Breast epithelium (tissue), 4 donors: ENCODE measurements around the gene CER1. TPM values are rescaled to one million over a fixed set of nuclear protein-coding genes. Genes with fewer than 3 reads are reported as not detected.

Experiments used
- DNase-seq, 2 donors: peaks; one replicate each; pipeline ENCODE4 v3.0.0-alpha.2; 2019; ENCODE audit warnings: low spot score in 2 of 2
- H3K27ac ChIP-seq, 2 donors: fragments of 200-600 bp; sonication (generic) in 1 of 2; one replicate each; pipeline ENCODE4 v1.5.1; 2016 to 2019; ENCODE audit warnings: mild to moderate bottlenecking in 1 of 2
- H3K27me3 ChIP-seq, 2 donors: fragments of 200-600 bp; sonication (generic) in 1 of 2; one replicate each; pipeline versions ENCODE4 v1.5.1 to v1.6.0; 2017 to 2019; ENCODE audit warnings: control low read depth in 1 of 2, mild to moderate bottlenecking in 1 of 2
- H3K36me3 ChIP-seq: fragments of 200-600 bp; one replicate; pipeline ENCODE4 v1.5.1; 2019
- H3K4me1 ChIP-seq, 2 donors: fragments of 200-600 bp; sonication (generic); one replicate each; pipeline ENCODE4 v1.5.1; 2016 to 2019; ENCODE audit warnings: control low read depth in 1 of 2
- H3K4me3 ChIP-seq, 3 donors: fragments of 200-600 bp; sonication (generic); 1 replicate in 2 of 3; 2 replicates in 1 of 3; pipeline ENCODE4 v1.5.1; 2016 to 2019; ENCODE audit warnings: mild to moderate bottlenecking in 3 of 3, moderate library complexity in 2 of 3
- H3K9me3 ChIP-seq, 2 donors: fragments of 200-600 bp; sonication (generic) in 1 of 2; one replicate each; pipeline ENCODE4 v1.5.1; 2016 to 2019; ENCODE audit warnings: control low read depth in 1 of 2
- POLR2A ChIP-seq: fragments of 450-650 bp; IDR thresholded peaks from one replicate; pipeline ENCODE4 v1.6.1; 2016; ENCODE audit warnings: antibody characterized with exemption, mild to moderate bottlenecking, moderate library complexity
- POLR2AphosphoS5 ChIP-seq, 3 donors: sonication (generic); formaldehyde crosslinking; IDR thresholded peaks; one replicate each; pipeline ENCODE4 v1.6.1; 2017; ENCODE audit warnings: antibody characterized with exemption in 3 of 3
- intact Hi-C: fragments of 100-400 bp; cut with DNase I; formaldehyde crosslinking; loops from one replicate; pipeline ENCODE4 v1.15.1; 2023; ENCODE audit warnings: low total_unique reads
- total RNA-seq, 3 donors: library from RNA; depleted of rRNA; stranded (reverse); fragments of >200 nt; gene quantifications; one replicate each; pipeline ENCODE4 v1.1.0, GENCODE V29; 2016
- TF ChIP-seq, protein P1 (sequence below), 3 donors: fragments of 450-650 bp; IDR thresholded peaks; one replicate each; pipeline ENCODE4 v1.5.1; 2016 to 2017; ENCODE audit warnings: antibody characterized with exemption in 3 of 3, mild to moderate bottlenecking in 3 of 3, moderate library complexity in 3 of 3

The CER1 gene
- total RNA-seq, 3 donors from 2014 or later: not detected

DNA sequence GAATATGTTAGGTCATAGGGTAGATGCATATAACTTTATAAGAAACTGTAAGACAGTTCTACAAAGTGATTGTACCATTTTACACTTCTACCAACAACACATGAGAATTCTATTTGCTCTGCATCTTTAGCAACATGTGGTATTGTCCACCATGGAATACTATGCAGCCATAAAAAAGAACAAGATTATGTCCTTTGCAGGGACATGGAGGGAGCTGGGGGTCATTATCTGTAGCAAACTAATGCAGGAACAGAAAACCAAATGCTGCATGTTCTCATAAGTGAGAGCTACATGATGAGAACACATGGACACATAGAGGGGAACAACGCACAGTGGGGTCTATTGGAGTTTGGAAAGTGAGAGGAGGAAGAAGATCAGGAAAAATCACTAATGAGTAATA lies 22.2 kb upstream of the CER1 start:
- no peak for TF ChIP-seq POLR2A
- TF ChIP-seq, protein P1, sequence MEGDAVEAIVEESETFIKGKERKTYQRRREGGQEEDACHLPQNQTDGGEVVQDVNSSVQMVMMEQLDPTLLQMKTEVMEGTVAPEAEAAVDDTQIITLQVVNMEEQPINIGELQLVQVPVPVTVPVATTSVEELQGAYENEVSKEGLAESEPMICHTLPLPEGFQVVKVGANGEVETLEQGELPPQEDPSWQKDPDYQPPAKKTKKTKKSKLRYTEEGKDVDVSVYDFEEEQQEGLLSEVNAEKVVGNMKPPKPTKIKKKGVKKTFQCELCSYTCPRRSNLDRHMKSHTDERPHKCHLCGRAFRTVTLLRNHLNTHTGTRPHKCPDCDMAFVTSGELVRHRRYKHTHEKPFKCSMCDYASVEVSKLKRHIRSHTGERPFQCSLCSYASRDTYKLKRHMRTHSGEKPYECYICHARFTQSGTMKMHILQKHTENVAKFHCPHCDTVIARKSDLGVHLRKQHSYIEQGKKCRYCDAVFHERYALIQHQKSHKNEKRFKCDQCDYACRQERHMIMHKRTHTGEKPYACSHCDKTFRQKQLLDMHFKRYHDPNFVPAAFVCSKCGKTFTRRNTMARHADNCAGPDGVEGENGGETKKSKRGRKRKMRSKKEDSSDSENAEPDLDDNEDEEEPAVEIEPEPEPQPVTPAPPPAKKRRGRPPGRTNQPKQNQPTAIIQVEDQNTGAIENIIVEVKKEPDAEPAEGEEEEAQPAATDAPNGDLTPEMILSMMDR (IDR thresholded peaks at IDR 0.05): no peak
- no peak overlapping the region for H3K4me3 ChIP-seq
- H3K36me3 ChIP-seq: no peaks in the 10 kb centered on the region
- intact Hi-C loops: no loop called here
- H3K27me3 ChIP-seq: no peaks in the 10 kb centered on the region
- no peak overlapping the region for H3K27ac ChIP-seq
- no peak for DNase-seq
- no peaks in the 10 kb centered on the region for H3K4me1 ChIP-seq
- no peaks in the 10 kb centered on the region for H3K9me3 ChIP-seq

DNA sequence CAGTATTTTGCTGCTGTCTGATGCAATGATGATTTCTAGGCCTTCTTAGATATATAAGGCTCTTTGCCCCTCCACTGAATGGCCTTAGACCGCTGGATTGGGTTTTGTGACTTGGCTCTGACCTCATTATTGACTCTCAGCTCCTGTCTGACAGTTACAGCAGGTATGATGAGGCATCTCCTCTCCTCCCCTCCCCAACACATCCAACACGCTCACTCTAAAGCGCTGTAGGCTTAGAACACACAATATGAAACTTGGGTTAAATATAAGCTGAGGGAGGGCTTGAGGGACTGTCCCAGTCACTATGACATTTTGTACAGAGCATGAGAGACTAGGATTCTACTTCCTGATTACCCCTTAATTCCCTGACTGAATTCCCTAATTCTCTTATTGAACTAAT lies 18.8 kb upstream of the CER1 start:
- no peaks in the 10 kb centered on the region for H3K9me3 ChIP-seq
- TF ChIP-seq POLR2AphosphoS5 (IDR thresholded peaks at IDR 0.05) (no peak), POLR2A (no peak)
- TF ChIP-seq, protein P1 (IDR thresholded peaks at IDR 0.05): no peak
- H3K4me3 ChIP-seq: no peak overlapping the region
- H3K36me3 ChIP-seq: no peaks in the 10 kb centered on the region
- H3K4me1 ChIP-seq: no peaks in the 10 kb centered on the region
- H3K27ac ChIP-seq: no peak overlapping the region
- H3K27me3 ChIP-seq: no peaks in the 10 kb centered on the region
- intact Hi-C loops: no loop called here
- no peak for DNase-seq

- Histone ChIP-seq H3K9me3 (no peaks in the 10 kb centered on the region), H3K27me3 (no peaks in the 10 kb centered on the region), H3K4me3 (no peak overlapping the region), H3K27ac (no peak overlapping the region), H3K4me1 (no peaks in the 10 kb centered on the region), H3K36me3 (no peaks in the 10 kb centered on the region)
- intact Hi-C loops: no loop called here
- TF ChIP-seq POLR2AphosphoS5 (IDR thresholded peaks at IDR 0.05): no peak
- no peak for TF ChIP-seq POLR2A
- TF ChIP-seq, protein P1 (IDR thresholded peaks at IDR 0.05): no peak
- DNase-seq: no peak
Measured at GRCh38 chr9:14733133-14733532, 10.6 kb upstream of the CER1 start.

DNA sequence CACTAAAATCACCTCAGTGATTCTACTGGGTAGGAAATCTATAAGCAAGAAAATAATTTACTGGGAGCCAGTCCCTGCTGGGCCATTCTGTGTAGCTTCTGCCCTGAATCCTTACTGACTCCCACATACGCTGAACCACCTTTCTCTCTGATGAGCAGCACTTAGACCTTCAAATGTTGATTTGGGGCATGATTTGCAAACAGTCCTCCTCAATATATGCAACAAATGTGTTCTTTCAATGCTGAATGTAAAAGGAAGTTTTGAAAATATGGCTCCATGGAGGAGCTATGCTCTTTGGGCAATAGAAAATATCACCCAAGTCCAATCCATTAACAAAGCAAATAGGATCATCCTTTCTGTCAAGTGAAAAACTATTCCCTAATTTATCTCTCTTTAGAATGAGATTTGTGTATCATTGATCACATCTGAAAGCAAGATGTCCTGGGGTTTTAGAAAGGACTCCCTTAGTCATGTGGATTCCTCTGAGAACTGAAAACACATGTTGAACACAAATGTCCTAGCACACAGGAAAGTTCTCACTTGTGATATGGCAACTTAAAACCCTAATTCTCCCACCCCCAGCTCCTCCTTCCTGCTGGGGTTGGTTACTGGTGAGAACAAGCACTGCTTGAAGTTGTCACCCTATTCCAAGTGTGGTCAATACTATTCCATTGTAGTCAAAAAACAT lies 8.9 kb upstream of the CER1 start:
- Histone ChIP-seq H3K36me3 (no peaks in the 10 kb centered on the region), H3K4me1 (no peaks in the 10 kb centered on the region), H3K4me3 (no peak overlapping the region), H3K9me3 (no peaks in the 10 kb centered on the region), H3K27ac (no peak overlapping the region), H3K27me3 (no peaks in the 10 kb centered on the region)
- intact Hi-C loops: no loop called here
- TF ChIP-seq, protein P1 (IDR thresholded peaks at IDR 0.05): no peak
- no peak for TF ChIP-seq POLR2AphosphoS5 (IDR thresholded peaks at IDR 0.05)
- TF ChIP-seq POLR2A: no peak
- no peak for DNase-seq

GRCh38 chr9:14730461-14730898 lies 7.9 kb upstream of the CER1 start:
- Histone ChIP-seq H3K4me1 (no peaks in the 10 kb centered on the region), H3K27me3 (no peaks in the 10 kb centered on the region)

More at GRCh38 chr9:14730461-14730898, 7.9 kb upstream of the CER1 start:
- intact Hi-C loops: no loop called here
- no peak for TF ChIP-seq POLR2A
- TF ChIP-seq, protein P1 (IDR thresholded peaks at IDR 0.05): no peak
- no peak for TF ChIP-seq POLR2AphosphoS5 (IDR thresholded peaks at IDR 0.05)
- no peak overlapping the region for H3K27ac ChIP-seq
- H3K4me3 ChIP-seq: no peak overlapping the region
- no peak for DNase-seq
- no peaks in the 10 kb centered on the region for H3K9me3 ChIP-seq
- no peaks in the 10 kb centered on the region for H3K36me3 ChIP-seq
